A673 (cell line): ENCODE data around the gene LTB4R2. TPM values are rescaled to one million over a fixed set of nuclear protein-coding genes. Genes with fewer than 3 reads are reported as not detected.

Experiments used
- BruUV-seq: library from RNA; stranded (reverse); fragments of 400-500 nt; replicated peaks from 2 replicates; lab custom pipeline; 2021; lab: Mats Ljungman, UMichigan
- CTCF ChIA-PET: fragments of 300-600 bp; sonication (Branson Sonifier 250); formaldehyde crosslinking; loops from one replicate; lab custom pipeline; 2022; ENCODE audit warnings: antibody characterized with exemption; lab: Charles Lee
- POLR2A ChIA-PET: fragments of 300-600 bp; sonication (Branson Sonifier 250); formaldehyde crosslinking; loops from one replicate; lab custom pipeline; 2022; ENCODE audit warnings: antibody characterized with exemption; ENCODE audit not compliant: low non-redundant PET; lab: Charles Lee
- DNase-seq: peaks from one replicate; pipeline ENCODE4 v3.0.0-alpha.2; 2015; ENCODE audit warnings: low spot score
- H3K27ac ChIP-seq: fragments of 200-600 bp; sonication (generic); 2 replicates; pipeline ENCODE4 v1.5.1; 2016; ENCODE audit warnings: mixed run types, low read depth, mild to moderate bottlenecking, mixed read lengths, antibody characterized with exemption, low read length; ENCODE audit not compliant: poor library complexity, severe bottlenecking
- H3K27me3 ChIP-seq: fragments of 200-600 bp; sonication (generic); replicated peaks from 2 replicates; pipeline ENCODE4 v1.6.1; 2017; ENCODE audit warnings: mixed run types, low read depth, mild to moderate bottlenecking, mixed read lengths, antibody characterized with exemption, low read length; ENCODE audit not compliant: insufficient read depth, poor library complexity
- H3K36me3 ChIP-seq: fragments of 200-600 bp; sonication (generic); 2 replicates; pipeline ENCODE4 v1.6.1; 2016; ENCODE audit warnings: mixed run types, mild to moderate bottlenecking, mixed read lengths, antibody characterized with exemption, low read length; ENCODE audit not compliant: insufficient read depth, poor library complexity, severe bottlenecking
- H3K4me1 ChIP-seq: fragments of 200-600 bp; sonication (generic); 2 replicates; pipeline ENCODE4 v1.6.1; 2017; ENCODE audit warnings: mixed run types, mild to moderate bottlenecking, mixed read lengths, antibody characterized with exemption, low read length; ENCODE audit not compliant: insufficient read depth, poor library complexity, severe bottlenecking
- H3K4me3 ChIP-seq: fragments of 200-600 bp; sonication (generic); 2 replicates; pipeline ENCODE4 v1.5.1; 2016; ENCODE audit warnings: low read depth, mixed run types, mild to moderate bottlenecking, mixed read lengths, low read length; ENCODE audit not compliant: poor library complexity, severe bottlenecking
- H3K9me3 ChIP-seq: fragments of 200-600 bp; sonication (generic); 2 replicates; pipeline ENCODE4 v1.6.1; 2016; ENCODE audit warnings: mixed run types, low read depth, mild to moderate bottlenecking, mixed read lengths, antibody characterized with exemption, low read length; ENCODE audit not compliant: poor library complexity, severe bottlenecking
- EZH2 ChIP-seq: fragments of 200-600 bp; sonication (generic); IDR thresholded peaks from 2 replicates; pipeline ENCODE4 v1.6.1; 2017; ENCODE audit warnings: borderline replicate concordance, low read depth, mild to moderate bottlenecking, mixed read lengths, antibody characterized with exemption, low read length; ENCODE audit not compliant: poor library complexity, severe bottlenecking
- intact Hi-C: fragments of 100-400 bp; cut with micrococcal nuclease; formaldehyde crosslinking; loops from one replicate; pipeline ENCODE4 v1.10.0; 2022; ENCODE audit not compliant: unreplicated experiment
- total RNA-seq: library from RNA; stranded (reverse); gene quantifications from 2 replicates; pipeline ENCODE4 v1.2.3, GENCODE V29; 2021
- TF ChIP-seq, protein P1 (sequence below): fragments of 300-800, 200-600 bp; sonication (generic); conservative IDR thresholded peaks from 2 replicates; pipeline ENCODE4 v1.5.1; 2017; ENCODE audit warnings: low read depth, mild to moderate bottlenecking, antibody characterized with exemption, low read length, moderate library complexity, mixed read lengths

LTB4R2 gene
- total RNA-seq, 1 experiment from 2014 or later = 7.6 TPM

DNA sequence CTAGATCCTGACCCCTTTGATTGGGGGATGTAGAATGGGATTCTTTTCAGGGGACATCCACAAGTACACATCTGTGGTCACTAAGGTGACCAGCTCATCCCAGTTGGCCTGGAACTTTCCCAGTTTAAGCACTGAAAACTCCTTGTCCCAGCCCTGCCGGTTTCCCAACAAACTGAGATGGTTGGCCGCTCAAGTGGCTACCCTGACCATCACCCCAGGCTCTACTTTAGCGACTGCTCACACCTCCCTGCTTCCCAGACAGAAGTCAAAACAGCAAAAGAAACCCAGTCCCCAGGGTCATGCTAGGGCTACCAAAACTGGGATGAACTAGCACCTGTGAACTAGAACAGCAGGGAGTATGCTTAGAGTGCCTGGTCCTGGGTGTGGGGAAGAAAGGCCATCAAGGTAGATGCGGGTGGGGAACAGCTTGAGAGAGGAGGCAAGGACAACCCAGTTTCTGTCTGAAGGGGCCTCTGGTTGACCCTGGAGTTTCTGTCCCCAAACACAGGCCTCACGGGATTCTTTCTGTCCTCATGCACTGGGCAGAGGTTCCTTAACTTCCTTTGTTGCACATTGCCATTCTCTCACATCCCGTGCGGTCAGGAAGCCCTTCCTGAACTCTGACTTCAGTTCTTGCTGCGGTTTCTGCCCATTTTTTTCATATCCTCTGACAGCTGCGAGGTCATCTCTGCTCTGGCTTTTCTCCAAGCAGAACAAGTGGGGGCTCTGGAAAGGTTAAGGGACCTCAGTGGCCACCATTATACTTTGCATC, 3.0 kb downstream of the LTB4R2 start:
- no peak overlapping the region for H3K27ac ChIP-seq
- intact Hi-C loops = no loop called here
- peaks cover 13% of the 10 kb centered on the region for H3K4me1 ChIP-seq
- no peaks in the 10 kb centered on the region for H3K27me3 ChIP-seq
- ChIA-PET CTCF (no interaction called here), POLR2A (no interaction called here)
- H3K9me3 ChIP-seq = no peaks in the 10 kb centered on the region
- no TSS peak for BruUV-seq
- peaks cover 6% of the 10 kb centered on the region for H3K36me3 ChIP-seq
- no peak for DNase-seq
- no peak overlapping the region for H3K4me3 ChIP-seq
- TF ChIP-seq, protein P1, sequence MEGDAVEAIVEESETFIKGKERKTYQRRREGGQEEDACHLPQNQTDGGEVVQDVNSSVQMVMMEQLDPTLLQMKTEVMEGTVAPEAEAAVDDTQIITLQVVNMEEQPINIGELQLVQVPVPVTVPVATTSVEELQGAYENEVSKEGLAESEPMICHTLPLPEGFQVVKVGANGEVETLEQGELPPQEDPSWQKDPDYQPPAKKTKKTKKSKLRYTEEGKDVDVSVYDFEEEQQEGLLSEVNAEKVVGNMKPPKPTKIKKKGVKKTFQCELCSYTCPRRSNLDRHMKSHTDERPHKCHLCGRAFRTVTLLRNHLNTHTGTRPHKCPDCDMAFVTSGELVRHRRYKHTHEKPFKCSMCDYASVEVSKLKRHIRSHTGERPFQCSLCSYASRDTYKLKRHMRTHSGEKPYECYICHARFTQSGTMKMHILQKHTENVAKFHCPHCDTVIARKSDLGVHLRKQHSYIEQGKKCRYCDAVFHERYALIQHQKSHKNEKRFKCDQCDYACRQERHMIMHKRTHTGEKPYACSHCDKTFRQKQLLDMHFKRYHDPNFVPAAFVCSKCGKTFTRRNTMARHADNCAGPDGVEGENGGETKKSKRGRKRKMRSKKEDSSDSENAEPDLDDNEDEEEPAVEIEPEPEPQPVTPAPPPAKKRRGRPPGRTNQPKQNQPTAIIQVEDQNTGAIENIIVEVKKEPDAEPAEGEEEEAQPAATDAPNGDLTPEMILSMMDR = no peak
- no peak for TF ChIP-seq EZH2

DNA sequence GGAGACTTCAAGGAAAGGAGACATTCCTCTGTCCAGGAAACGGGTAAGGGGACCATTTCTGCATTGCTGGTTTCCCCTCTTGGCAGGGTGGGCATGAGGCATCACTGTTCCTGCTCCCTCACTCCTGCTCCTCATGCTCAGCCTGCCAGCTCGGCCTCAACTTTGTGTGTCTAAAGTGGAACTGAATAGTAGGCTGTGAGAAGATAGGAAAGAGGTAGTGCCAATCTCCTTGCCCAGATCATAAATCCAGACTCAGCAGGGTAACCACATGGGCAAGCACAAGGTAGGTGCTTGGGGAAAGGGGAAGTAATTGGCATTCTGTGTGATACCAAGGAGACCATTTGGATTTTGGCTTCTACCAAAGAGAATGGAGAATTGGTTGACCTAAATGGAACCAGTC, 4.0 kb downstream of the LTB4R2 start:
- no TSS peak for BruUV-seq
- CTCF ChIA-PET = no interaction called here
- no peak for DNase-seq
- Histone ChIP-seq H3K27ac (no peak overlapping the region), H3K27me3 (no peaks in the 10 kb centered on the region), H3K4me3 (no peak overlapping the region), H3K9me3 (no peaks in the 10 kb centered on the region), H3K4me1 (peaks cover 13% of the 10 kb centered on the region), H3K36me3 (peaks cover 1% of the 10 kb centered on the region)
- TF ChIP-seq EZH2 = no peak
- TF ChIP-seq, protein P1 = no peak
- POLR2A ChIA-PET = interaction anchor here (0.6 kb wide), 1 partner anchor 139 kb away, joined by 3 read pairs; no protein-coding TSS in a partner anchor
- intact Hi-C loops = no loop called here

DNA sequence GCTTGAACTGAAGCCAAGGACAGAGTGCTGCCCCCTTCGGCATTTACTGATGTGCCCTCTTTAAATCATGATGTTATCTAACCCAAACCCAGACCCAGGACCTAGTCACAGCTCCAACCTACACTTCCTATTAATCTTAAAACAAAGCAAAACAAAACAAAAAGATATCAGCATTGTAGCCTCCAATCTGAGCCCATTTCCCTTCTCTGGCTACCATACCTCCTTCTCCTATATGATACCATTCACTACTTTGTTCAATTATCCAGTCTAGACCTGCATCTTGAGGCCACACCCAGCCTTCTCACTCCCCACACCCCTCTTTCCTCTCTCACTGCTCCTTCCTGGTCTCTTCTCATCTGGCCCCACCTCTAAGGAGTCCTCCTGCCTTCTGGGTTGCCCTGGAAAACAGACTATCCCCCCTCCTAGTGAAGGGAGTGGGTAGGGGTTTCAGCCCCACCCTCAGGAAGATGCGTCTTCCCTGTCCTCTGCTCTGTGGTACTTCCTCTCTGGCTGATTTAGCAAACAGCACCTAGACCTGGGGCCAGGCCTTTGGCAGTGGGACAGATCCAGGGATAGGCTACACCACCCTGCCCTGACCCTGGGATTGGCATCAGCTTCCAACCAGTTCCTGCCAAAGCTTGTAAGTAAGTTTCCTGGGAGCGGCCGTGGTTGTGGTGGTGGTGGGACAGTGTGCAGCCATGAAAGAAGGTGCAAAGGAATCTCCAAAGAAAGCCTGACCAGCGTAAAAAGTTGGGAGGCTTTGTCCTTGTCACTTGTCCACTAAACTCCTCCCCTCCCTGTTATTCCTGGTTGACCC, 4.6 kb downstream of the LTB4R2 start:
- POLR2A ChIA-PET = interaction anchor here (0.6 kb wide), 1 partner anchor 140 kb away, joined by 3 read pairs; no protein-coding TSS in a partner anchor
- CTCF ChIA-PET = no interaction called here

More for the DNA sequence above, 4.6 kb downstream of the LTB4R2 start:
- no peak for DNase-seq
- Histone ChIP-seq H3K27ac (no peak overlapping the region), H3K4me3 (no peak overlapping the region), H3K9me3 (no peaks in the 10 kb centered on the region), H3K36me3 (no peaks in the 10 kb centered on the region), H3K27me3 (no peaks in the 10 kb centered on the region), H3K4me1 (peaks cover 13% of the 10 kb centered on the region)
- intact Hi-C loops = no loop called here
- BruUV-seq = no TSS peak
- no peak for TF ChIP-seq EZH2
- TF ChIP-seq, protein P1 = no peak
